ENCODE measurements around the gene KLHL22. TPM values are rescaled to one million over a fixed set of nuclear protein-coding genes. Genes with fewer than 3 reads are reported as not detected.
"Not testable (repeated sequence)": the region's sequence is repeated elsewhere in the genome, so short reads cannot be mapped to it uniquely, and the experiment has no call there.

KLHL22 gene
- polyA plus RNA-seq, 3 donors, result 31.9 to 39.4 (median 38.8) TPM

DNA sequence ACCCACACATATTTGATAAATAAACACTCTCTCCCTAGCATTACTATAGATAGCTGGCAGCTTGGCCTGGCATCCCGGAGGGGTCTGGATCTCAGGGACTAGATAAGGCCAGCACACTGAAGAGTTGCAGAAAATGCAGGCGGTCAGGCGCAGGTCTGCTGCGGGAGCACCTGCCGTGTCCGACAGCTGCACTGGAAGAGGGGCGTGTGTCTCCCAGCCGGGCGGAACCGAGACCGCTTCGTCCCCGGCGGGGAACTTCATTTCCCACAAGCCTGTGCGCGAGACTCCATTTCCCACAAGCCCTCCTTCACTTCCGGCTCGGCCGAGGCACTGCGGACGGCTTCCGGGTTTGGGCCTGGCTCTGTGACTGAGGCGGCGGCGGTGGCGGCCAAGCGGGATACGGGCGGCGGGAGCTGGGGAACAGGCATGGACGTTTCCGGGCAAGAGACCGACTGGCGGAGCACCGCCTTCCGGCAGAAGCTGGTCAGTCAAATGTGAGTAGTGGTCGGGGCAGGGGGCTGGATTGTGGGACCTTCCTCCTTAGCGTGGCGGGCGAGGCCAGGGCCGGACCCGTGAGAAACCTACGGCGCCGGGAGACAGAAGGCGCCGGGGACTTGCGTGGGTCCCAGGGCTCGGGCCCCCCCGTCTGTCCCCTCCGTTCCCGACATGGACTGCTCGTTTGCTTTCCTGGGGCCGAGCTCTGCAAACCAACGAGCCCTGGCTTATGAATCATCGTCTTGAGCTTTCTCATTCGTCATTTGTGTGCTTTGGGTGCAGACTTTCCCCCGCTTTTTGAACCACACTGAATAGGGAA, 11.9 kb upstream of the KLHL22 start, which contains the start of gene MED15:
TSS of gene MED15 (plus strand) at position 358 of the 814 bp plus-strand sequence. CDS start at position 427, 69 bp downstream.
- peak; percentile 87 for DNase-seq

DNA sequence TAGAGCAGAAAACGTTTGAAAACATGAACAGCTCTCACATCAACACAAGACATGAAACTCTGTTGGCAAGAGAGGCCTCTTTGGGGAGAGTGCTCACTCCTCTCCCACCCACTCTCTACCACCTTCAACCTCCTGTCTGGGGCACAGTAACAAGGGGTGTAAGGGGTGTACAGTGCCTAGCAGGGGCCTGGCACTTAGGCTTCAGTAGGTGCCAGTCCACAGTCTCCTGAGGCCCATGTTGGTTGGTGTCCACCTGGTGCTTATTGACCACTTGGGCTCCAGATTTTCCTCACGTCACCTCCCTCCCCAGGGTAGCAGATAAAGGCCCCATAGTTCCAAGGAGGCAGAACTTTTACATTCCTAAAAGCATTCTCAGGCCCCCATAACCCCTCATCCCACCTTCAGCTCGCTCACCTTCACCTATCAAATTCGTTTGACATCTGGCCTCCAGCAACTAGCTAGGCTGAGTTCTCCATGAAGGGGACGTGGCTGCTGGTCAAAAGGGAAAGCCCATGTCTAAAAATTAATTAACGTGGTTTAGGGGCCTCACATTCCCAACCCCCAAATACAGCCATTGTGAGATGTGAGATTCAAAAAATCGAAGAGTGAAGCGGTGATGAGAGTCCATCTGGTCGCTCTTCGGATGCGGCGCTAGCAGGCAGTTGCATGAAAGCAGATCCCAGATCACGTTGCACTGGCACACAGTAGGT, 11.1 kb upstream of the KLHL22 start:
- no peak for DNase-seq

DNA sequence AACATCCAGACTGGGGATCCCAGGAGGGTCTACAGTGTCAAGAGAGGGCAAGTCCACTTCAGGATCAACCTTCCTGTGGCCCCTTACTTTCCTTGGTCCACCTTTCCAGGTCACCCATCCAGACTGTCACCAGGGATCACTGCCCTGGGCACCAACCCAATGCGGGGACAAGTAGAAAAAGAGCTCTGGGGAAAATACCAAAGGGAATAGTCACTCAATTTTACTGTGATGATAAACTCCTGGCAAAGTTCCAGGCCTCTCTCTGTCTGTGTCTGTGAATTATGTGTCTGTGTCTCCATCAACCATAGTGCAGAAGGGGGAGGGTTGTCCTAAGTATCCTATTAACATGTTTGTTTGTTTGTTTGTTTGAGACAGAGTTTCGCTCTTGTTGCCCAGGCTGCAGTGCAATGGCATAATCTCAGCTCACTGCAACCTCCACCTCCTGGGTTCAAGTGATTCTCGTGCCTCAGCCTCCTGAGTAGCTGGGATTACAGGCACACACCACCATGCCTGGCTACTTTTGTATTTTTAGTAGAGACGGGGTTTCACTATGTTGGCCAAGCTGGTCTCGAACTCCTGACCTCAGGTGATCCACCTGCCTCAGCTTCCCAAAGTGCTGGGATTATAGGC, 8.8 kb upstream of the KLHL22 start:
- DNase-seq, result not testable (repeated sequence)

DNA sequence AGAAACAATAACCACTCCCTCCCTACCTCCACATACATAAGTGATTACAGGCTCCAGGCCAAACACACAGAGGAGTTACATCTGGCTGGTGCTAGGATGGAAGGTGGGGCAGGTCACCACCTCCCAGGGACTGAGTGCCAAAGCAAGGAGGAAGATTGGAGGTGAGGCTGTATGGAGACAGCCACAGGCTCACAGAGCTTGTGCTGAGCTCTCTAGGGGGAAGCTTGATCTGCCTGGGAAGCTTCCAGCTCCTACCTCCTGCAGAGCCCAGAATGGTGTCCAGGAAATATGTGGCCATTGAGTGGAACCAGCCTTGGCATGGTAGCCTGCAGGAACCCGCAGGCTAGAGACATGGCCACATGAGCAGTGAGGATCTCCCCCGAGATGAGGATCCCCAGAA, 8.2 kb upstream of the KLHL22 start:
- no peak for DNase-seq

DNA sequence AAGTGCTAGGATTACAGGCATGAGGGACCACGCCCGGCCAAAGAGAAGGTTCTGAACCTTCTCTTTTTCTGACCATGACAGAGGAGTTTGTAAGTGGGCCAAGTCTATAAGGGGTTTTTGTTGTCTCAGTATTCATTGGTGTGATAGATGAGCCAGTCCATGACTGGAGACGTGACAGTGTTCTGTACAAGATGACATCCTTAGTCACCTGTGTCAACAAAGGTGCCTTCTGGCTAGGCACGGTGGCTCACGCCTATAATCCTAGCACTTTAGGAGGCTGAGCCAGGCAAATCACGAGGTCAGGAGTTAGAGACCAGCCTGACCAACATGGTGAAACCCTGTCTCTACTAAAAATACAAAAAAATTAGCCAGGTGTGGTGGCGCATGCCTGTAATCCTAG, 4.2 kb upstream of the KLHL22 start:
- DNase-seq, result no peak

DNA sequence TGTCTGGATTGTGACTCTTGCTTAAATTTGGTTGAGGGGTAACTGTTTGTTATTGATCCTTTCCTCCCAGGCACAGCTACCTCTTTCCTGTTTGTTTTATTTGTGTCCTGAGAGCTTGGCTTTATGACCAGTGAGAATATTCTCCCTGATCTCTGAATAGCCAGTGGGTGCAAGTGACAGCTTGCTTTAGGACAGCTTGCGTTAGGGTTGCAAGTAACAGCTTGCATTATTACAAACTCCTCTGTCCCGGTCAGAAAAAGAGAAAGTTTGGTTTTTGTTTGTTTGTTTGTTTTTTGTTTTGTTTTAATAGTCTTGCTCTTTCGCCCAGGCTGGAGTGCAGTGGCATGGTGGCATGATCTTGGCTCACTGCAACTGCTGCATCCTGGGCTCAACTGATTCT, 3.3 kb upstream of the KLHL22 start:
- DNase-seq, result no peak

DNA sequence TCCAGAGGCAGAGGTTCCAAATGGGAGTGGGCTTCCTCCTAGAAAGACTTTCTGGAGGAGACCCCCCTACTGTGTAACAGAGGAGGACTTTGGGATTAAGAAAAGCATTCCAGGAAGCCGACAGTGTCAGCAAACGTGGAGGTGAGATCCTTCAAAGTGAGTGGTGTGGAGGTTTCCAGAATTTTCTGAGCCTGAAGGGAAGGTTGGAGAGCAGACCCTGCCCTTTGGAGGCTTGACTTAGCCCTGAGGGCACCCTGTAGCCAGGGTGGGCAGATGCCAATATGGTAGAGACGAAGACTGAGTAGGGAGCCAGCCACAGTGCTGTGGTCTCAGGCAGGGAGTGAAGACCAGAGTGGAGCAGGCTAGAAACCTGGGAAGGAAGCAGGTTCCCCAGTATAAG, 1.8 kb upstream of the KLHL22 start:
- no peak for DNase-seq

DNA sequence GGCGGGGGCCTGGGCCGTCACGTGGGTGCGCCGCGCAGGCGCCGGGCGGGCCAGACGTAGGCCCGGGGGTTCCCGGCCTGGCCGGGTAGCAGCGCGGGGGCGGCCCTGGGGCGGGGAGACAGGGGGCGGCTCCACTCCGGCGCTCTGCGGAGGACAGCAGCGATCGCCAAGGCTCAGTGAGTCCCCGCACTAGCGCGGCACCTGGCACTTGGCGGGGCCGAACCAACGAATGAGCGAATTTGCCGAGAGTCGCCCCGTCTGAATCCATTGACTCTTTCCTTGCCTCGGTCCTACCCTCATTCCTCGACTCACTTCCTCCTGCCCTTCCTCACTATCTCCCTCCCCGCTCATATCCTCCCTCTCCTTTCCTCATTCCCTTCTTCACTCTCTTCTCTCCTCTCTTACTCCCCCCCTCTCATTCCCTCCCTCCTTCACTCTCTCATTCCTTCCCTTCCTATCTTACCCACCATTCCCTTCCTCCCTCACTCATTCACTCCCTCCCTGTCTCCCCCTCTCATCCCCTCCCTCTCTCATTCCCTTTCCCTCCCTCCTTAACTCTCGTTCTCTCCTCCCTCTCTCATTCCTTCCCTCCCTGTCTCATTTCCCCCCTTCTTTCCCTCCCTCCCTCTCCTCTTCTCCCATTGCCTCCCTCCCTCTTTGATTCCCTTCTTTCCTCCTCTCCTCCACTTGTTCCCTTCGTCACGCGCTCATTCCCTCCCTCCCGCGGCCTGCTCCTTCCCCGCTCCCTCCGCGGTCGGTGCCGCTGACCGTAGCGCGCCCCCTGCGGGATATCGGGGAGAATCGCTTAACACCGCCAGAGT, 476 bp upstream of the KLHL22 start:
- DNase-seq, result peak; percentile 93

DNA sequence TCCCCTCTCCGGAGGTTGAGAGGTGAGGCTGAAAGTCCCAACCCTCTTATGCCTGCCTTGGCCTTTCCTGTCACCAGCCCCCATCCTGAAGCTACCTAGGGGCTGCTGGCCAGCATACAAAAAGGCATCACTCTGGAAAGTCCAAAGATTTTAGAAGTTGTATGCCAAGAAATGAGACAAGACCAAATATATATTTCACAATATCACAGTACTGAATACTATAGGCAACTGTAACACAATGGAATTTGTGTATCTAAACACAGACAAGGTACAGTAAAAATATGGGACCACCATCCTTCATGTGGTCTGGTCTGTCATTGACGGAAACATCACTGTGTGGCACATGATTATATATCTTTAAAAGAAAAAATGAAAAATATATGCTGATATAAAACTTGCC, 4.2 kb downstream of the KLHL22 start:
- no peak for DNase-seq

DNA sequence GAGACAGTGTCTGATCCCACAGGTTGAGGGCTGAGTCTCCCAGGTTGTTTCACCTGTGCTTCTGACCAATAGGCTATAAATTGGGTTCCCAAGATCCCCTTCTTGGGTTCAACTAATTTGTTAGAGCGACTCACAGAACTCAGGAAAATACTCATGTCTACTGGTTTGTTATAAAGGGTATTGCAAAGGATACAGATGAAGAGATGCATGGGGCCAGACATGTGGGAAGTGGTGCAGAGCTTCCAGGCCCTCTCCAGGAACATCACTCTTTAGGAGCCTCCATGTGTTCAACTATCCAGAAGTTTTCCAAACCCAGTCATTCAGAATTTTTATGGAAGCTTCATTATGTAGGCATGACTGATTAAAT, 4.7 kb downstream of the KLHL22 start:
- DNase-seq, result no peak

DNA sequence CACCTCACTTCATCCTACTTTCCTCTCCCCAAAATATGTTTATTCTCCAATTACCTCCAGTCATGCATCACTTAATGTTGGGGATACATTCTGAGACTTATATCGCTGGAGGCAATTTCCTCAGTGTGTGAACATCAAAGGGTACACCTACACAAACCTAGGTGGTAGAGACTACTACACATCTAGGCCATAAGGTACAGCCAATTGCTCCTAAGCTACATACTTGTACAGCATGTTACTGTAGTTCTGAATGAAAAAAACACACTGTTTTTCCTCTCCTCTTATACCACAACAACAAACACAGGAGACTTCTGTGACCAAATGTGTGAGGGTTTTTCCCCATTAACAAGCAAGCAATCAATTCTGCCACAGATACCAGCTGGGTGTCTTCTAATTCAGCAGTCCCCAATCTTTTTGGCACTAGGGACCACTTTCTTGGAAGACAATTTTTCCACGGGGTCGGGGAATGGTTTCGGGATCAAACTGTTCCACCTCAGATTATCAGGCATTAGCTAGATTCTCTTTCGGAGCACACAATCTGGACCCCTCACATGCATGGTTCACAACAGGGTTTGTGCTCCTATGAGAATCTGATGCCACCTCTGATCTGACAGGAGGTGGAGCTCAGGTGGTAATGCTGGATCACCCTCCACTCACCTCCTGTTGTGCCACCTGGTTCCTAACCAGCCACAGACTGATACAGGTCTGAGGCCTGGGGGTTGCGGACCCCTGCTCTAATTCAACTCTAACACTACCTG, 5.2 kb downstream of the KLHL22 start:
- DNase-seq, result no peak

DNA sequence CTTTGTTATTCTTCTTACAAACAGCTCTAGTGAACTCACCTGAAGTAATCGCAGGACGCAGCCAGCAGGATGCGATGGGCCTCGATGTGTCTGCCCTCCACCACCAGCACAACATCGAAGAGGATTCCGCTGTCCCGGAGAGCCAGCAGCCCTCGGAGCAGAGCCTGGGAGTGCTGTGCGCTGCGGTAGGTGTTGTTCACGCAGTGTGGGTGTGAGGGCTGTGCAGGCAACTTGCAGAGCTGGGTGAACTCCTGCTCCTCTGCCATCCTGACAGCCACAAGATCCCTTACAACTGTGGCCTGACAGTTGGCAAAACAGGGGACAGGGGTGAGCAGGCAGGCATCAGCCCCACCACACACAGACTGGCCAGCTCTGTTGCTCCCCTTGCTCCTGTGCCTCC, 6.6 kb downstream of the KLHL22 start:
- DNase-seq, result no peak

DNA sequence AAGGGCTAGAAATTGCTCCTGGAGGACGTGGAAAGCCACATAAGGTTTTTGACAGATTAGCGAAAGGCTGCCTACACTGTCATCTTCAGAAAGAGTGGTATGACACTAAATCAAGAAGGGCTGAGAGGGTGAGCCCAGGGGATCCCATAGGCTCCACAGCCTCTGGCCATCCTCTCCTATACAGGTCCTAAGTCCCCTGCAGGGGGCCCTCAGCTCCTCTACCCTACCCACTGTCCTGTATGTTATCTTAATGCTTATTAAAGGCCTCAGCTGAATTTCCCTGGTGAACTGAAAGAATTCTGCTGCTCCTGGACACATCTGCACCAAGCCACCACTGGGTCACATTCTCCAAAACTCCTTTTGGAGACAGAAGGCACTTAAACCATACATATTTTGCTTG, 7.9 kb downstream of the KLHL22 start:
- DNase-seq, result no peak

DNA sequence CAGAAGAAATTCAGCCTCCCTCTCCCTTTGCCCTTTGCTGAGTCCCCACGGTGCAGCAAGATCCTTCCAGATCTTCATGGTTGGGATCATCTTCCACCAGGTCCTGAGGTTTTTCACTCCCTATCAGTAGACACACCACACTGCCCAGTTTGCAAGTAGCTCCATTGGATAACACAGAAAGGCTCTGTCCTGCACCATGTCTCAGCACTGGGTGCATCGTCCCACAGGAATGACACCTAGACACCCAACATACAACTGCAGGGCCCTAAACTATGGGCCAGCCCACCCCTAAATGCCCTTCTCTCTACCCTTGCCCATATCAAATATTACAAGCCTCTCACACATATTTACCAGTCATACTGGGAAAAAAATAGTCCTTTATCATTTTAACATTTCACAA, 9.4 kb downstream of the KLHL22 start:
- no peak for DNase-seq

DNA sequence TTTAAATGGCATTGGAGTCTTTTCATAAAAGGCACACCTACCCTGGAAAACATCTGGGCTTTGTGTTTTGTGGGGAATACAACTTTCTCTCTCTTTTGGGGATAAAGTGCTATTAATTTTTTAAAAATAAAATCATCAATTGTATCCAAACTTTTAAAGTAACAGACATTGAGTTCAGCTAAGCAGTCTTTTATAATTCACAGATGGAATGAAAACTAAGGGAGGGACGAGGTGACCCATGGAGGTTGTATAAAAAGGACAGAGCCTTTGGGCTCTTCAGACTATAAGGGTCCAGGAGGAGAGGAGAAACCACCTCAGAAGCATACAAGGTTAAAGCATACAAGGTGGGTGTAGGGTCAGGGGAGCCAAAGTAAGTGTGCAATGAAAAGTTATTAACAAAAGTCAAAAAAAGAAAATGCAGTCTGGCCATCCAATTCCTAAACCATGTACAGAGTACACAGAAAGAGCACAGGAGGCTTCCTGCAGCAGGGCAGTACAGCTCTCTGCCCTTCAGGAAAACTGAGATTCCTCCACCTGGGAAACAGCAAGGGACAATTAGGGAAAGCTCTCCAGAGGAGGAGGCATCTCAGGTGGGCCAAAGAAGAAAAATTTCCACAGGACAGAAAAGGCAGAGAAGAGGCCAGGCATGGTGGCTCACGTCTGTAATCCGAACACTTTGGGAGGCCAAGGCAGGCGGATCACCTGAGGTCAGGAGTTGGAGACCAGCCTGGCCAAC, 10.5 kb downstream of the KLHL22 start:
- no peak for DNase-seq

DNA sequence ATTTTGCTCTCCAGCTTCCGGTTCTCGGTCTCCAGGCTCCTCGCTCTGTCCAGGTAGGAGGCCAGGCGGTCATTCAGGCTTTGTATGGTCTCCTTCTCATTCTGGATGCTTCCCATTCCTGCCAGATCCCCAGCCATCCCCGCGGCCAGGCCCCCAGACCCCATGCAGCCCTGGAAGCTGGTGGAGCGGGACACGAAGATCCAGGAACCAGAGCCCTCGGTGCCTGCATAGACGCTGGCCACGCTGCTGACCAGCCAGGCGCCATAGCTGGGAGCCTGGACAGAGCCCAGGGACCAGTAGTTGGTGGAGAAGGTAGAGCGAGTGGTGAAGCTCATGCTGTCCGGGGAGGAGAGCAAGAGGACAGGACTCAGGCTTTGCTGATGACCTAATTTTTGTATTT, 11.8 kb downstream of the KLHL22 start:
- DNase-seq, result no peak

DNA sequence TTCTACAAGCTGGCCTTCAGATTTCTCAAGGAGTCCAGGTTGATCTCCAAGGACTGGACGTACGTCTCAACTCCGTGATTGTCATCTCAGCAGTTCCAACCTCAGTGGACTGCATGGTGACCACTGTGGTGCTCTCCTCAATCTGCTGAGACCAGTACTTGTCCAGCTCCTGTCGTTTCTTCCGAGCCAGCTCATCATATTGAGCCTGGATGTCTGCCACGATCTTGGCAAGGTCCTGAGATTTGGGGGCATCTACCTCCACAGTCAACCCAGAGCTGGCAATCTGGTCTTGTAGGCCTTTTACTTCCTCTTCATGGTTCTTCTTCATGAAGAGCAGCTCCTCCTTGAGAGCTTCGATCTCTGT, 12.5 kb downstream of the KLHL22 start:
- not testable (repeated sequence) for DNase-seq

DNA sequence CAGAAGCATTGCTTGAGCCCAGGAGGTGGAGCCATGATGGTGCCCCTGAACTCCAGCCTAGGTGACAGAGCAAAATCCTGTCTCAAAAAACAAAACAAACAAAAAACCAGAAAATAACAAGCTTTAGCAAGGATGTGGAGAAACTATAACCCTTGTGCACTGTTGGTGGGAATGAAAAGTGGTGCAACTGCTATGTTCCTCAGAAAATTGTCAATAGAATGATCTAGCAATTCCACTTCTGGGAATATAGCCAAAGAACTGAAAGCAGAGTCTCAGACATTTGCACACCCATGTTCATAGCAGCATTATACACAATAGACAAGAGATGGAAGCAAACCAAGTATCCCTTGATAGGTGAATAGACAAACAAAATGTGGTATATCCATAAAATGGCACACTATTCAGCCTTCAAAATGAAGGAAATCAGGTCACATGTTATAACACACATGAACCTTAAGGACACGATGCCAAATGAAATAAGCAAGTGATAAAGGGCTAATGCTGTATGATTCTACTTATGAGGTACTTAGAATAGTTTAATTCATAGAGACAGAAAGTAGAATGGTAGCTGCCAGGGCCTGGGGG, 15.9 kb downstream of the KLHL22 start:
- DNase-seq, result no peak

DNA sequence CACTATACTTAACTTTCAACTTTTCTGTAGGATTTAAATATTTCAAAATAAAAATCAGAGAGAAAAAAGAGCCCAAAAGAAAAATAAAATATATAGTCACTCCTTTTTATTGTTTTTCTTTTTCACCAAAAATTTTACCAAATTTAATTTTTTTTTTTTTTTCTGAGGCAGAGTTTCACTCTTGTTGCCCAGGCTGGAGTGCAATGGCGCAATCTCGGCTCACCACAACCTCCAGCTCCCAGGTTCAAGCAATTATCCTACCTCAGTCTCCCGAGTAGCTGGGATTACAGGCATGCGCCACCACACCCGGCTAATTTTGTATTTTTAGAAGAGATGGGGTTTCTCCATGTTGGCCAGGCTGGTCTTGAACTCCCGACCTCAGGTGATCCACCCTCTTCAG, 17.5 kb downstream of the KLHL22 start:
- DNase-seq, result not testable (repeated sequence)

DNA sequence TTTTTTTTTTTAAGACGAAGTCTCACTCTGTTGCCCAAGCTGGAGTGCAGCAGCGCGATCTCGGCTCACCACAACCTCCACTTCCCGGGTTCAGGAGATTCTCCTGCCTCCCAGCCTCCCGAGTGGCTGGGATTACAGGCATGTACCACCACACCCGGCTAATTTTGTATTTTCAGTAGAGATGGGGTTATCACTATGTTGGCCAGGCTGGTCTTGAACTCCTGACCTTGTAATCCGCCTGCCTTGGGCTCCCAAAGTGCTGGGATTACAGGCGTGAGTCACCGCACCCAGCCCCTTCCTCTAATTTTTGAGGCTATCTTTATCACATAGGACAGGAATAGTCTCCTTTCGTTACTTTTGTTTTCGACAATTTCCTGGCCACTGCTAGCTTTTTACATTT, 20.0 kb downstream of the KLHL22 start:
- not testable (repeated sequence) for DNase-seq
